CD4-positive, alpha-beta T cell treated with Interleukin-10 for 1 hour (primary cell): ENCODE results near the gene GREM2.

Source experiments
- DNase-seq: peaks from one replicate; pipeline ENCODE4 v3.0.0-alpha.2; 2020

GREM2 gene

GRCh38 chr1:240611619-240612480 is at the start of gene GREM2:
Gene GREM2, minus strand, starts transcription at chr1:240612155. Its CDS starts 118,680 bp downstream, at chr1:240493475.
- peak; percentile 46 for DNase-seq

- no peak for DNase-seq
These were observed 46.5 kb upstream of the GREM2 start for GRCh38 chr1:240658312-240658960.

GRCh38 chr1:240656531-240656930 is 44.6 kb upstream of the GREM2 start:
- no peak for DNase-seq

GRCh38 chr1:240652961-240653409 is 41.0 kb upstream of the GREM2 start:
- no peak for DNase-seq

- peak; percentile 4 for DNase-seq
These were observed 40.6 kb upstream of the GREM2 start for GRCh38 chr1:240652549-240652948.

- no peak for DNase-seq
These were observed 38.9 kb upstream of the GREM2 start for GRCh38 chr1:240650877-240651276.

GRCh38 chr1:240649733-240650721 is 38.1 kb upstream of the GREM2 start:
- DNase-seq = no peak

- no peak for DNase-seq
These were observed 34.8 kb upstream of the GREM2 start for GRCh38 chr1:240646571-240647240.

- DNase-seq = no peak
These were observed 32.8 kb upstream of the GREM2 start for GRCh38 chr1:240644732-240645131.

GRCh38 chr1:240635466-240636256 is 23.7 kb upstream of the GREM2 start:
- no peak for DNase-seq

- DNase-seq = no peak
These were observed 18.5 kb upstream of the GREM2 start for GRCh38 chr1:240630409-240630808.

- no peak for DNase-seq
These were observed 9.3 kb upstream of the GREM2 start for GRCh38 chr1:240621249-240621648.

GRCh38 chr1:240619906-240620621 is 8.1 kb upstream of the GREM2 start:
- DNase-seq = no peak

- DNase-seq = no peak
These were observed 7.4 kb upstream of the GREM2 start for GRCh38 chr1:240619357-240619756.

GRCh38 chr1:240618946-240619345 is 7.0 kb upstream of the GREM2 start:
- no peak for DNase-seq

GRCh38 chr1:240616018-240616417 is 4.1 kb upstream of the GREM2 start:
- no peak for DNase-seq

- DNase-seq = peak; percentile 35
These were observed 1.6 kb upstream of the GREM2 start for GRCh38 chr1:240613356-240614142.

GRCh38 chr1:240612811-240613210 is 856 bp upstream of the GREM2 start:
- DNase-seq = no peak

GRCh38 chr1:240611228-240611618 is 732 bp downstream of the GREM2 start:
- no peak for DNase-seq

GRCh38 chr1:240610636-240611035 is 1.3 kb downstream of the GREM2 start:
- no peak for DNase-seq
